ENCODE results near the gene CIPC. TPM values are rescaled to one million over a fixed set of nuclear protein-coding genes. Genes with fewer than 3 reads are reported as not detected.

CIPC gene
- total RNA-seq, 1 donor from 2014 or later = 70.3 TPM

DNA sequence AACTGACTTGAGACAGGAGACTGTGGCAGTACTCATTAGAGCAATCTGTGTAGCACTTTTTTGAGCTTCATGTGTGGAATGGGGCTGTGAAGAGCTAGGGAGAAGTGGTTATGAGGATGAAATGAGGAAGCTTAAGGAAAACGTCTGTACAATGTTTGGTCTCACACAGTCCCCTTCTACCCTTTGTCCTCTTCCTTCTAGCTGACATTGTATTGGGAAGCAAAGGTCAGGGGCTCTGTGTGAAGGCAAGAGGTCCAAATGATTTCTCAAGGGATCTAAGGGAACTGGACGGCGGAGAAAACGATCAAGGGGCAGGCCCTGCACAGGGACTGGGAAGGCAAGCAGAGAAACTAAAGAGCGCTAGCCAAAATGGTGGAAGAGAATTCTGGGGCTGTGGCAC is 13.1 kb upstream of the CIPC start:
- TF ChIP-seq, protein P1, sequence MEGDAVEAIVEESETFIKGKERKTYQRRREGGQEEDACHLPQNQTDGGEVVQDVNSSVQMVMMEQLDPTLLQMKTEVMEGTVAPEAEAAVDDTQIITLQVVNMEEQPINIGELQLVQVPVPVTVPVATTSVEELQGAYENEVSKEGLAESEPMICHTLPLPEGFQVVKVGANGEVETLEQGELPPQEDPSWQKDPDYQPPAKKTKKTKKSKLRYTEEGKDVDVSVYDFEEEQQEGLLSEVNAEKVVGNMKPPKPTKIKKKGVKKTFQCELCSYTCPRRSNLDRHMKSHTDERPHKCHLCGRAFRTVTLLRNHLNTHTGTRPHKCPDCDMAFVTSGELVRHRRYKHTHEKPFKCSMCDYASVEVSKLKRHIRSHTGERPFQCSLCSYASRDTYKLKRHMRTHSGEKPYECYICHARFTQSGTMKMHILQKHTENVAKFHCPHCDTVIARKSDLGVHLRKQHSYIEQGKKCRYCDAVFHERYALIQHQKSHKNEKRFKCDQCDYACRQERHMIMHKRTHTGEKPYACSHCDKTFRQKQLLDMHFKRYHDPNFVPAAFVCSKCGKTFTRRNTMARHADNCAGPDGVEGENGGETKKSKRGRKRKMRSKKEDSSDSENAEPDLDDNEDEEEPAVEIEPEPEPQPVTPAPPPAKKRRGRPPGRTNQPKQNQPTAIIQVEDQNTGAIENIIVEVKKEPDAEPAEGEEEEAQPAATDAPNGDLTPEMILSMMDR (IDR thresholded peaks at IDR 0.05; ENCODE audit: borderline replicate concordance) = no peak
- no peak for DNase-seq
- intact Hi-C loops (cut with micrococcal nuclease) = no loop called here
- Histone ChIP-seq H3K4me1 (peaks cover 8% of the 10 kb centered on the region), H3K36me3 (no peaks in the 10 kb centered on the region), H3K27ac (replicated peaks) (peak overlapping the region; percentile 40), H3K4me3 (no peak overlapping the region), H3K27me3 (ENCODE audit: low read depth) (no peaks in the 10 kb centered on the region), H3K9me3 (replicated peaks) (peaks cover 6% of the 10 kb centered on the region)

DNA sequence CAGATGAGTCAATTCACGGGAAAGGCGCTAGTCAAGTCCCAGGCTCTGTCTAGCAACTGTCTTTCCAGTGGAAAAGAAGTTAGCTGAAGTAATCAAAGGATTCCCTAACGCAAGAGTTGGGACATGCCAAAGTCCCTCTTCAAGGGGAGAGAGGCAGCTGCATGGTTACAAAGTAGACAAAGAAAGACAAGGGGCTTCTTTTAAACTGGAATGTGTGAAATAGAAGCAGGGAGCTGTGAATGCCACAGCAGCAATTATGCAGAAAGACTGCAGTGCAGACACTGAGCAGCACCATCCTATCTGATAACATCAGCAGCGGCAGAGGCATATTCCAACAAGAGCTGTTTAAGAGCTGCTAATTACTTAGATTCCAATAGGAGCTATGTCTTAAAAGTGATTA is 12.5 kb upstream of the CIPC start:
- H3K4me1 ChIP-seq = peaks cover 8% of the 10 kb centered on the region
- H3K4me3 ChIP-seq = no peak overlapping the region
- H3K27ac ChIP-seq (replicated peaks) = peak overlapping the region; percentile 40
- TF ChIP-seq, protein P1 (IDR thresholded peaks at IDR 0.05; ENCODE audit: borderline replicate concordance) = no peak
- no peaks in the 10 kb centered on the region for H3K36me3 ChIP-seq
- H3K9me3 ChIP-seq (replicated peaks) = peaks cover 1% of the 10 kb centered on the region
- no peaks in the 10 kb centered on the region for H3K27me3 ChIP-seq (ENCODE audit: low read depth)
- intact Hi-C loops (cut with micrococcal nuclease) = no loop called here
- DNase-seq = no peak

DNA sequence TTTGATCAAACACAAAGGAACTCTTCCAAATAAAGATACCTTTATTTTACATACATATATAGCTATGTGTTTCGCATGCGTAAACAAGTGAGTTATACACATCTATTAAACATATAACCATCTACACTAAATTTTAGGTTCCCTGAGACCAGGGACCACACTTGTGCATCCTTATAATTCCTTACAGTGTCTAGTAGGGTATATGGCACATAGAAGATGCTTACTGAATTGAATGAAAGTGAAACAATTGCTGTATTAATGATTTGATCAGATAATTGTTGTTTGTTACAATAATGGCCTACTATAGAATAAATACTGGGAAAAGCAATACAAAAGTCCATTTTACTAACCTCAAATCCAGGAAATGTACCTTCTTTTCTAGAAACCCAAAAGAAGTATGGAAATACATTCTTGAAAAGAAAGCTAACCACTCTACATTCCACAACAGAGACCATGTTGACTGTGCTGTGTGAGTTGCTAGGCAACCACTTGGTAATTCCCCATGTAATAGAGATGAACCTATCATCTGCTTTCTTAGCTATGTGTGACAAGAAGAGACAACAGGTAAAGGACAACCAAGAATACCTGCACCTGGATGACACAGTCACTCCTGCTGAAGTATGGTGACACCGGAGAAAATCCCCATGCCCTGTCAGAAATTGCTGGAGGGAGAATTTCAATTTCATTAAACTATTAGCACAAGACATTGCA is 11.9 kb upstream of the CIPC start:
- H3K4me3 ChIP-seq = no peak overlapping the region
- no peak overlapping the region for H3K27ac ChIP-seq (replicated peaks)
- H3K9me3 ChIP-seq (replicated peaks) = peaks cover 7% of the 10 kb centered on the region
- intact Hi-C loops (cut with micrococcal nuclease) = no loop called here
- no peaks in the 10 kb centered on the region for H3K36me3 ChIP-seq
- TF ChIP-seq, protein P1 (IDR thresholded peaks at IDR 0.05; ENCODE audit: borderline replicate concordance) = no peak
- H3K4me1 ChIP-seq = peaks cover 8% of the 10 kb centered on the region
- no peak for DNase-seq
- no peaks in the 10 kb centered on the region for H3K27me3 ChIP-seq (ENCODE audit: low read depth)

DNA sequence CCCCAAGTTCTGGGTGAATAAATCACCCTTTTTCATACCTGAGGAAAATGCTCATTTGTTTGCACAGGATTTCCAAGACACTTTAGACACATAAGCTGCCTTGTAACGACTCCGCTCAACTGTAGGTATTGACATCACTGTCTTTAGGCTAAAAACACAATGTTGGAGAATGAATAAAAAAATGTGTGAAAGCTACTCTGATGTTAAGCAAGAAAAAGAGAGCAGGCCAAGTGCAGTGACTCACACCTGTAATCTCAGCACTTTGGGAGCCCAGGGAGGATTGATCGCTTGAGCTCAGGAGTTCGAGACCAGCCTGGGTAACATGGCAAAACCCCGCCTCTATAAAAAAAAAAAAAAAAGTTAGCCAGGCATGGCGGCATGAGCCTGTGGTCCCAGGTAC is 11.1 kb upstream of the CIPC start:
- no peak overlapping the region for H3K27ac ChIP-seq (replicated peaks)
- intact Hi-C loops (cut with micrococcal nuclease) = no loop called here
- DNase-seq = no peak
- peaks cover 8% of the 10 kb centered on the region for H3K4me1 ChIP-seq
- H3K27me3 ChIP-seq (ENCODE audit: low read depth) = no peaks in the 10 kb centered on the region
- peaks cover 15% of the 10 kb centered on the region for H3K9me3 ChIP-seq (replicated peaks)
- no peak overlapping the region for H3K4me3 ChIP-seq
- TF ChIP-seq, protein P1 (IDR thresholded peaks at IDR 0.05; ENCODE audit: borderline replicate concordance) = no peak
- no peaks in the 10 kb centered on the region for H3K36me3 ChIP-seq

DNA sequence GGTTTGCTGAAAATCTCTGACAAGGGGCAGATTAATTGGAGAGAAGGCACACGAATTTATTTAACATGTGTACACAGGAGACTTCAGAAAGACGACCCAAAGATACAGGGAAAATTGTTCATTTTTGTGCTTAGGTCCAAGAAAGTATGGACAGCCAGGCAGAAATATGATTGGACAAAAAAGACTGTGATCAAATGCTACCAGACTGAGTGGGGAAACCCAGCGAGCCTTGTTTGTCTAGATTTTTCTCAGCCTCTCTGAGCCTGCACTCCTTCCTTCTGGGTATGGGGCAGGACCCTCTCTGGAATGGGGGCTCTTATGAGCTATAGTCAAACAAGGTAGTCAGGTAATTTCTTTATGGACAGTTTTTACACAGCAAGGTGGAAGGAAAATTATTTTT is 10.4 kb upstream of the CIPC start:
- intact Hi-C loops (cut with micrococcal nuclease) = no loop called here
- Histone ChIP-seq H3K9me3 (replicated peaks) (peaks cover 16% of the 10 kb centered on the region), H3K36me3 (no peaks in the 10 kb centered on the region), H3K27ac (replicated peaks) (no peak overlapping the region), H3K4me1 (peaks cover 8% of the 10 kb centered on the region), H3K4me3 (no peak overlapping the region), H3K27me3 (ENCODE audit: low read depth) (no peaks in the 10 kb centered on the region)
- TF ChIP-seq, protein P1 (IDR thresholded peaks at IDR 0.05; ENCODE audit: borderline replicate concordance) = no peak
- no peak for DNase-seq

All from left ventricle myocardium inferior (tissue), 1 donor.